Stimulated activated CD4-positive, alpha-beta T cell treated with anti-CD3 and anti-CD28 coated beads, Interleukin-15, amount 100 ng/mL, for 24 hours (primary cell): ENCODE data around the gene OGDHL.

Experiments
- DNase-seq: peaks from one replicate; pipeline ENCODE4 v3.0.0-alpha.2; 2020

OGDHL gene

DNA sequence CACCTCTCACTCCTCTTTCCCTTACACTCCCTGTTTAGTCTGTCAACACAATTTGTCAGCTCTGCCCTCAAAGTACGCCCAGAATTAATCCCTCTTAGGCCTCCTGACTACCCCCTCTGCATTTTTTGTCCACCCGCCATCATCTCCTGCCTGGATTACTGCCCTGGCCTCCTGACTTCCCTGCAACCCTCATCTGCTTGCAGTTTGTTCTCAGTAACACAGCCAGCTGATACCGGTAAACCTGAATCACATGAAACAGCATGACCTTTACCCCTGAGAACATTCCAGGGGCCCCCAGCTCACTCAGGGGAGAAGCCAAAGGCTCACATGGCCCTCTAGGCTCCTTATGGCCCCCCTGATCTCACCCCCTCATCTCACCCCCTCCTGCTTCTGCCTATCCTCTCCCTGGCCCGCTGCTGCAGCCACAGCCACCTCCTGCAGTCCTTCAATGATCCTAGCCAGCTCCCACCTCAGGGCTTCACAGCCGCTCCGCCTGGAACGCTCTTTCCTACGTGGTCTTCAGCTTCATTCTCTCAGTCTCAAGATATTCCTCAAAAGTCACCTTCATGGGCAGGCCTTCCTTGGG lies 73.8 kb downstream of the OGDHL start:
- DNase-seq: no peak

DNA sequence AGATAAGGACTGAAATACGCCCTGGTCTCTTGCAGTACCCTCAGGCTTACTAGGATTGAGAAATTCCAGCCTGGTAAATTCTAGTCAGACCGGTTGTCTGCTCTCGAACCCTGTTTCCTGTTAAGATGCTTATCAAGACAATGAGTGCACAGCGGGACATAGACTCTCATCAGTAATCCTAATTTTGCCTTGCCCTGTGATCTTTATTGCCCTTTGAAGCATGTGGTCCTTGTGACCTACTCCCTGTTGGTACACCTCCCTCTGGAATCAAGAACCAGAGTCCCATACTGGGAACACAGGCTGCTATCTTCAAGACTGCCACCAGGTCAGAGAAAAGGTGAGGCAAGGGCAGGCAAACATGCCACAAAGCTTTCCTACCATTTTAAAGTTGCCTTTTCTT lies 75.5 kb downstream of the OGDHL start:
- no peak for DNase-seq
